Epithelial cell of proximal tubule (primary cell): ENCODE results near the gene DAAM1. TPM values are rescaled to one million over a fixed set of nuclear protein-coding genes. Genes with fewer than 3 reads are reported as not detected.
A peak's percentile ranks its signal among the peaks of the same experiment; 100 is the strongest.

Experiments
- DNase-seq: peaks from one replicate; pipeline ENCODE4 v3.0.0-alpha.2; 2011; ENCODE audit warnings: low read depth
- H3K4me3 ChIP-seq: 2 replicates; pipeline ENCODE4 v1.5.1; 2011; ENCODE audit warnings: low read depth, mild to moderate bottlenecking, low read length
- CTCF ChIP-seq: conservative IDR thresholded peaks from 2 replicates; pipeline ENCODE4 v1.5.1; 2012; ENCODE audit warnings: low read depth, mild to moderate bottlenecking, low read length
- total RNA-seq: library from RNA; depleted of rRNA; stranded (reverse); fragments of >200 nt; gene quantifications from 2 replicates; pipeline ENCODE4 v1.2.3, GENCODE V29; 2015

Gene DAAM1
- 13.2 and 17.5 TPM in 2 replicates for total RNA-seq

DNA sequence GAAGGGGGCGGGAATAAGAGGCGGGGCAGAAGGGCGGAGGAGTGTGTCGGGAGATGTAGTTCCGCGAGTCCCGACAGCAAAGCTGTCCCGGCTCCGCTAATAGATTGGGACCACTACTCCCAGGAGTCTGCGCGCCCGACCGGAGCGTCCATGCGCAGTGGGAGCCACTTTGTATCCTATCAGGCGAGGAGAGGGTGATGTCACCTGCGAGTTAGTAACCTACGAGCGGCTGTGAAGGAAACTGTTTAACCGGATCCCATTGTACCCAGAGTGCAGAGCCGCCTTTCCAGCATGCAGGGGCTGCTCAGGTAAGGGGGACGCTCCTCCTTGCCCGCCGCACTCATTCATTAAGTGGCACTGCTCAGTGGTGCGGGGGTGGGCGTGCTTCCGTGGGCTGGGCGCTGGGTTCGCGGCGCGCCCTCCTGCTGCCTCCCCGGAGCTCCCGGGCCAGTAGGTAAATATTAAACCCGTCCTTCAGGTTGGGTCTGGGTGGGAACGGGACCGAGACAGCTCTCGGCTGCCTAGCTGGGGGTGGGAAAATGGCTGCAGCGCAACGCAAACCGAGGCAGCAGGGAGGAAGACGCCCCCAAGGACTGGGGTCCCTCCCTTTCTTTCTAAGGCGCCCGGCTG lies at the start of gene DAAM1:
TSS of gene DAAM1 (plus strand) at position 207 of the 630 bp plus-strand sequence. CDS start 74,811 bp downstream, outside the sequence.
- peak; percentile 87 for DNase-seq
- H3K4me3 ChIP-seq: peak within 1 kb of the TSS; percentile 81
- no peak for TF ChIP-seq CTCF

- no peak for DNase-seq
- no peak for TF ChIP-seq CTCF
- no peak overlapping the region for H3K4me3 ChIP-seq
Observed at GRCh38 chr14:59139324-59139723, 49.1 kb upstream of the DAAM1 start.

DNA sequence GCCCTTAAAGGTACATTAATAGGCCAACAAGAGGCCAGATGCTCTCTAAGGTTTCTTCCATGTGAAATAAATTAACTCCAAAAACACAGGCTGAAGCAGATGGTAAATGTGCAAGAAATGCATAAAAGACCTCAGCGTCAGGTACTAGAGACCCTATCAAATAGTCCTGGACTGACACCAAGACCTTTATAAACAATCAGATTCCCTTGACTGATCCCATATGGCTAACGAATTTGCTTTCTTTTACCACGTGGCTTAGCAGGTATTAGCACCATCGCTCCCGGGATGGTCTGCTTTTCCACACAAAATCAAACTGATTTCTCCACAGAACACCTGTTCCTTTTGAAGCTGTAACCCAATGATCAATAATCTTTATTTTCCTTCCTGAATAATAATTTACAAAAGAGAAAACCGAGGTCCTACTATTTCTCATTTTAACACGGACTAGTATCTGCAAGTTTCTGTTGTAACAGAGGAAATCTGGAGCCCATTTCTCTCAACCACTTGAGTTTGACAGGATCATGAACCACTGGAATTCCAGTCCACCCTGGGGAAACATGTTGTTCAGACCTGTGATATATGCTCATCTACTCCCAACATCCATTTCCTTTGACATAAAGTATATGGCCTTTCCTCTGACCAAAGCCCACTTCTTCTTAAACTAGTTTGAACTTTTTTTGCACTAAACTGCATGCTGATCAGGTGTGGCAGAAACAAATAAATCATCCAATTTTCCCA lies 48.2 kb upstream of the DAAM1 start:
- no peak overlapping the region for H3K4me3 ChIP-seq
- TF ChIP-seq CTCF: no peak
- no peak for DNase-seq

DNA sequence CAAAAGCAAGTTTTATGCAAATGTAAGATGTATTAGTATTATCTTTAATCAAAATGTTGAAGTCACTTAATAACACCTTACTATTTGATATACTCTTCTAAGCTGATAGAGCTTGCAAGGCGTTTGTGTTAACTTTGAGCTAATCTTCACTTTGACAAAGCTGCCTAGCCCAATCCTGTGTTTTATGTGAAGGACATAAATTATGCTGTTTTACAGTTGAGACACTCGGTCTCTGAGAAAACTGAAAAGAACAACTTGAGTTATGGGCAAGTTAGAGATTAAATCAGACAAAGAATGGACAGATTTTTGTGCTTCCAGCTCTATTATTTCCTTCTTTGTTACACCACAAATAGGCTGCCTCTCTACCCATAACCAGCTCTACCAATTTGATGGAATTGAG lies 42.0 kb upstream of the DAAM1 start:
- no peak for TF ChIP-seq CTCF
- no peak overlapping the region for H3K4me3 ChIP-seq
- DNase-seq: no peak

GRCh38 chr14:59147007-59147406 lies 41.5 kb upstream of the DAAM1 start:
- no peak for DNase-seq

DNA sequence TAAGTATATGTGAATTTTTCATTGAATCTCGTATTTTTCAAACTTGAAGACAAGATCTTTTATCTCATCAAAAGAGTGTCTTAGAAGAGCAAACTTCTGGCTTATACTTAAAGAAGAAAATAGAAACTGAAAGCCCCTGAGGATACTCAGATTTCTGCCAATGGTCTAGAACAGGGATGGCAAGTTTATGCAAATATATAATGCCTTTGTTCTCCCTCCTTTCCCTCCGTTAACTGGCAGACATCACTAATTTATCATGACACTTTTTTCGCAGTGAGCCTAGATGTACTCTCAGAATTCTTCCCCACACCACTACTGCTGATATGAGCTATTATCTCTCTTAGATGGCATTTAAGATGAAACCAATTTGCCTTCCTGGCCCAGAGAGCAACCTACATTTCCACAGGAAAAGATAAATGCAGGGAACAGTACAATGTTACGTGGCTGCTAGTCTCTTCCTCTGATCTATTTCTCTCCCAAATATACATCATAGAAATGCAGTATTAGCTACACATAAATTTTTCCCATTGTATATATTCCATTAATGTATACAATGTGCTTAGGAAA lies 40.0 kb upstream of the DAAM1 start:
- no peak for TF ChIP-seq CTCF
- DNase-seq: no peak
- no peak overlapping the region for H3K4me3 ChIP-seq

More at GRCh38 chr14:59147007-59147406, 41.5 kb upstream of the DAAM1 start:
- no peak overlapping the region for H3K4me3 ChIP-seq
- TF ChIP-seq CTCF: no peak
